Measurements from ENCODE around the gene FAAP20. TPM values are rescaled to one million over a fixed set of nuclear protein-coding genes. Genes with fewer than 3 reads are reported as not detected.

The FAAP20 gene
- total and polyA plus RNA-seq, 9 of the 15 experiments (the other 6 are each of a cell fraction or from before 2014, with no cell fraction given), result 0.58 to 143 (median 9.9) TPM

DNA sequence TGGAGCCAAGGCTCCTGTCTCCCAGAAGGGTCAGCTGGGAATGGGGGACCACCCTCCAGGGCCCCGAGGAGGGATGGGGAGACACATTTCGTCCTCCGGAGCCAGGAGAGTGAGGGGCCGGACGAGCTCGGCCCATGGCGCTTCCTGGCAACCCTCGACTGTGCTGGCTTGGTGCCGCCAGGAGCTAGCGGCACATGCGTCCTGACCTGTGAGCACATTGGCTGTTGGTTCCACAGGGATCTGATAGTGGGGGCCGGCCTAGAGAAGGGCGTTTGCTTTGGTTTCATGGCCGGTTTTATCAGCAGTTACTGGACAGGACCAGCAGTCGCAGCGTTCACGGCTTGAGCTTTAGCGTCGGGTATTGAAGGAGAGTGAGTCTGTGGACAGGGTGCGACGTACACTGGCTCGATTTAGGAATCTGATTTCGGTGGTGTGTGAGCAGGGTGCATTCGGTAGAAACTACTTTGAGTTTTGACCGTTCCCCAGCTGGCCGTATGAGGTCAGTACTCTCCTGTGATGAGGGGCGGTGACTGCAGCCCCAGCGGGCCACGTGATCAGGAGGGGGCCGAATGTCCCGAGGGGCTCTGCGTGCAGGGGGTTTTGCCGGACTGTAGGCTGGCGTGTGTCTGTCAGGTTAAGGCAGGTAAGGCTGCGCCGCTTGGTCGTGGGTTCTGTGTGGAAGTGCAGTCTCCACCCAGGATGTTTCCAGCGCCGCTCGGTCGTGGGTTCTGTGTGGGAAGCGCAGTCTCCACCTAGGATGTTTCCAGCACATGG, 18.7 kb downstream of the FAAP20 start (continued):
- TF ChIP-seq ZNF583 (CRISPR knock-in tag; IDR thresholded peaks at IDR 0.05), result peak; percentile 59; the same call in 1 of the 2 replicates
- TF ChIP-seq KDM4B (IDR thresholded peaks at IDR 0.05; ENCODE audit: borderline replicate concordance in 2 of 2, low read depth in 1 of 2), result no peak
- no peak for TF ChIP-seq POU5F1 (IDR thresholded peaks at IDR 0.05; ENCODE audit: borderline replicate concordance, low read depth, low read length, partially characterized antibody)
- no peak for TF ChIP-seq ADNP (tag; IDR thresholded peaks at IDR 0.05)
- no peak for TF ChIP-seq CEBPZ (IDR thresholded peaks at IDR 0.05; ENCODE audit: borderline replicate concordance, low read depth, low read length)
- TF ChIP-seq ZNF586 (CRISPR knock-in tag; conservative IDR thresholded peaks at IDR 0.05), result no peak
- no peak for TF ChIP-seq BCL6 (CRISPR knock-in tag; IDR thresholded peaks at IDR 0.05)
- TF ChIP-seq HOXB6 (CRISPR knock-in tag; IDR thresholded peaks at IDR 0.05; ENCODE audit: borderline replicate concordance), result no peak
- no peak; the same call in 1 of the 2 replicates for TF ChIP-seq DIDO1 (tag; IDR thresholded peaks at IDR 0.05; ENCODE audit: low read depth)
- TF ChIP-seq RAD51 (IDR thresholded peaks at IDR 0.05; ENCODE audit: borderline replicate concordance, low read depth), result peak; percentile 97
- TF ChIP-seq MCM7 (IDR thresholded peaks at IDR 0.05), result no peak
- TF ChIP-seq ZNF436 (CRISPR knock-in tag; IDR thresholded peaks at IDR 0.05), result no peak
- TF ChIP-seq, protein P1, sequence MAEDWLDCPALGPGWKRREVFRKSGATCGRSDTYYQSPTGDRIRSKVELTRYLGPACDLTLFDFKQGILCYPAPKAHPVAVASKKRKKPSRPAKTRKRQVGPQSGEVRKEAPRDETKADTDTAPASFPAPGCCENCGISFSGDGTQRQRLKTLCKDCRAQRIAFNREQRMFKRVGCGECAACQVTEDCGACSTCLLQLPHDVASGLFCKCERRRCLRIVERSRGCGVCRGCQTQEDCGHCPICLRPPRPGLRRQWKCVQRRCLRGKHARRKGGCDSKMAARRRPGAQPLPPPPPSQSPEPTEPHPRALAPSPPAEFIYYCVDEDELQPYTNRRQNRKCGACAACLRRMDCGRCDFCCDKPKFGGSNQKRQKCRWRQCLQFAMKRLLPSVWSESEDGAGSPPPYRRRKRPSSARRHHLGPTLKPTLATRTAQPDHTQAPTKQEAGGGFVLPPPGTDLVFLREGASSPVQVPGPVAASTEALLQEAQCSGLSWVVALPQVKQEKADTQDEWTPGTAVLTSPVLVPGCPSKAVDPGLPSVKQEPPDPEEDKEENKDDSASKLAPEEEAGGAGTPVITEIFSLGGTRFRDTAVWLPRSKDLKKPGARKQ (CRISPR knock-in tag; IDR thresholded peaks at IDR 0.05), result no peak
- TF ChIP-seq PHF21A (IDR thresholded peaks at IDR 0.05; ENCODE audit: borderline replicate concordance, low read depth), result no peak
- TF ChIP-seq, protein P2, sequence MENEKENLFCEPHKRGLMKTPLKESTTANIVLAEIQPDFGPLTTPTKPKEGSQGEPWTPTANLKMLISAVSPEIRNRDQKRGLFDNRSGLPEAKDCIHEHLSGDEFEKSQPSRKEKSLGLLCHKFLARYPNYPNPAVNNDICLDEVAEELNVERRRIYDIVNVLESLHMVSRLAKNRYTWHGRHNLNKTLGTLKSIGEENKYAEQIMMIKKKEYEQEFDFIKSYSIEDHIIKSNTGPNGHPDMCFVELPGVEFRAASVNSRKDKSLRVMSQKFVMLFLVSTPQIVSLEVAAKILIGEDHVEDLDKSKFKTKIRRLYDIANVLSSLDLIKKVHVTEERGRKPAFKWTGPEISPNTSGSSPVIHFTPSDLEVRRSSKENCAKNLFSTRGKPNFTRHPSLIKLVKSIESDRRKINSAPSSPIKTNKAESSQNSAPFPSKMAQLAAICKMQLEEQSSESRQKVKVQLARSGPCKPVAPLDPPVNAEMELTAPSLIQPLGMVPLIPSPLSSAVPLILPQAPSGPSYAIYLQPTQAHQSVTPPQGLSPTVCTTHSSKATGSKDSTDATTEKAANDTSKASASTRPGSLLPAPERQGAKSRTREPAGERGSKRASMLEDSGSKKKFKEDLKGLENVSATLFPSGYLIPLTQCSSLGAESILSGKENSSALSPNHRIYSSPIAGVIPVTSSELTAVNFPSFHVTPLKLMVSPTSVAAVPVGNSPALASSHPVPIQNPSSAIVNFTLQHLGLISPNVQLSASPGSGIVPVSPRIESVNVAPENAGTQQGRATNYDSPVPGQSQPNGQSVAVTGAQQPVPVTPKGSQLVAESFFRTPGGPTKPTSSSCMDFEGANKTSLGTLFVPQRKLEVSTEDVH (IDR thresholded peaks at IDR 0.05; ENCODE audit: low read depth, partially characterized antibody), result no peak
- TF ChIP-seq ZNF699 (CRISPR knock-in tag; IDR thresholded peaks at IDR 0.05; ENCODE audit: insufficient replicate concordance), result no peak
- TF ChIP-seq HDAC2 (IDR thresholded peaks at IDR 0.05), result peak; percentile 67
- TF ChIP-seq ZKSCAN8 (CRISPR knock-in tag; IDR thresholded peaks at IDR 0.05), result no peak
- no peak for TF ChIP-seq ZNF785 (CRISPR knock-in tag; IDR thresholded peaks at IDR 0.05)
